IMR-90 (cell line): ENCODE data around the gene MAFF. TPM values are rescaled to one million over a fixed set of nuclear protein-coding genes. Genes with fewer than 3 reads are reported as not detected.

ENCODE experiments used
- ATAC-seq: fragments of 200-7000 bp; cut with Tn5 transposase; 2 replicates; pipeline ENCODE4 v1.9.1; 2020; ENCODE audit warnings: low read depth, mild to moderate bottlenecking, moderate library complexity
- BruUV-seq: library from RNA; stranded (reverse); fragments of 400-500 nt; replicated peaks from 2 replicates; lab custom pipeline; 2021; lab: Mats Ljungman, UMichigan
- CTCF ChIA-PET: fragments of 300-600 bp; formaldehyde crosslinking; extraction: SDS; loops from one replicate; lab custom pipeline; 2021; ENCODE audit warnings: antibody characterized with exemption; lab: Yijun Ruan, JAX
- POLR2A ChIA-PET: fragments of 300-600 bp; sonication (Branson Sonifier 250); formaldehyde crosslinking; loops from one replicate; lab custom pipeline; 2022; ENCODE audit warnings: antibody characterized with exemption; ENCODE audit not compliant: unreplicated experiment; lab: Charles Lee
- DNase-seq: peaks from one replicate; pipeline ENCODE4 v3.0.0; 2013
- H2AFZ ChIP-seq: replicated peaks from 2 replicates; pipeline ENCODE3; 2013; ENCODE audit warnings: low read length, mild to moderate bottlenecking; ENCODE audit not compliant: poor library complexity
- H2AK5ac ChIP-seq: 2 replicates; pipeline ENCODE4 v1.6.1; 2013; ENCODE audit warnings: low read depth, low read length, inconsistent platforms
- H2AK9ac ChIP-seq: replicated peaks from 2 replicates; pipeline ENCODE3; 2013; ENCODE audit warnings: mild to moderate bottlenecking, low read depth, low read length, moderate library complexity; ENCODE audit not compliant: poor library complexity
- H2BK120ac ChIP-seq: 2 replicates; pipeline ENCODE4 v1.6.1; 2013; ENCODE audit warnings: low read depth, low read length, inconsistent platforms
- H2BK15ac ChIP-seq: 3 replicates; pipeline ENCODE4 v1.6.1; 2013; ENCODE audit warnings: low read depth, low read length, inconsistent platforms
- H2BK20ac ChIP-seq: 2 replicates; pipeline ENCODE4 v1.6.1; 2013; ENCODE audit warnings: low read depth, mild to moderate bottlenecking, inconsistent platforms, low read length, moderate library complexity
- H2BK5ac ChIP-seq: 2 replicates; pipeline ENCODE4 v1.6.1; 2013; ENCODE audit warnings: mild to moderate bottlenecking, low read depth, low read length, inconsistent platforms; ENCODE audit not compliant: poor library complexity, severe bottlenecking
- H3K14ac ChIP-seq: replicated peaks from 2 replicates; pipeline ENCODE4 v1.6.1; 2013; ENCODE audit warnings: low read depth, low read length, inconsistent platforms
- H3K18ac ChIP-seq: 2 replicates; pipeline ENCODE4 v1.6.1; 2013; ENCODE audit warnings: low read depth, low read length, control low read depth
- H3K23ac ChIP-seq: 2 replicates; pipeline ENCODE4 v1.6.1; 2013; ENCODE audit warnings: low read depth, low read length, inconsistent platforms
- H3K27ac ChIP-seq: 2 replicates; pipeline ENCODE4 v1.5.1; 2013; ENCODE audit warnings: mild to moderate bottlenecking, control low read depth, low read length; ENCODE audit not compliant: insufficient read depth
- H3K27me3 ChIP-seq: 2 replicates; pipeline ENCODE4 v1.6.1; 2013; ENCODE audit warnings: low read length; ENCODE audit not compliant: control insufficient read depth, insufficient read depth
- H3K36me3 ChIP-seq: 2 replicates; pipeline ENCODE4 v1.6.1; 2013; ENCODE audit warnings: low read length, mixed read lengths; ENCODE audit not compliant: control insufficient read depth, insufficient read depth
- H3K4ac ChIP-seq: 2 replicates; pipeline ENCODE4 v1.6.1; 2013; ENCODE audit warnings: low read depth, low read length, inconsistent platforms
- H3K4me1 ChIP-seq: 2 replicates; pipeline ENCODE4 v1.6.1; 2013; ENCODE audit warnings: low read length, mixed read lengths; ENCODE audit not compliant: control insufficient read depth, insufficient read depth
- H3K4me2 ChIP-seq: 2 replicates; pipeline ENCODE4 v1.6.1; 2013; ENCODE audit warnings: low read depth, mild to moderate bottlenecking, control low read depth, low read length, moderate library complexity
- H3K4me3 ChIP-seq: 2 replicates; pipeline ENCODE4 v1.5.1; 2013; ENCODE audit warnings: low read depth, mild to moderate bottlenecking, control low read depth, low read length, moderate library complexity; ENCODE audit not compliant: insufficient read depth
- H3K56ac ChIP-seq: 2 replicates; pipeline ENCODE4 v1.6.1; 2013; ENCODE audit warnings: low read length, inconsistent platforms; ENCODE audit not compliant: insufficient read depth; ENCODE audit errors: extremely low read depth
- H3K79me1 ChIP-seq, 2 experiments: 2 replicates each; pipeline ENCODE4 v1.6.1; 2013; ENCODE audit warnings: low read length in 2 of 2, inconsistent platforms in 1 of 2, low read depth in 1 of 2
- H3K9ac ChIP-seq: 2 replicates; pipeline ENCODE4 v1.6.1; 2013; ENCODE audit warnings: low read depth, low read length, control low read depth
- H3K9me1 ChIP-seq: 2 replicates; pipeline ENCODE4 v1.6.1; 2013; ENCODE audit warnings: low read length, inconsistent platforms; ENCODE audit not compliant: insufficient read depth
- H3K9me3 ChIP-seq: 2 replicates; pipeline ENCODE4 v1.6.1; 2013; ENCODE audit warnings: low read length; ENCODE audit not compliant: control insufficient read depth, insufficient read depth
- H4K20me1 ChIP-seq: 2 replicates; pipeline ENCODE4 v1.6.1; 2013; ENCODE audit warnings: low read length, inconsistent platforms; ENCODE audit not compliant: insufficient read depth
- H4K5ac ChIP-seq: 2 replicates; pipeline ENCODE4 v1.6.1; 2013; ENCODE audit warnings: mild to moderate bottlenecking, low read depth, low read length, control low read depth
- H4K8ac ChIP-seq, 2 experiments: 2 replicates each; pipeline ENCODE4 v1.6.1; 2013; ENCODE audit warnings: low read depth in 2 of 2, low read length in 2 of 2, control low read depth in 1 of 2, inconsistent platforms in 1 of 2
- H4K91ac ChIP-seq: 2 replicates; pipeline ENCODE4 v1.6.1; 2013; ENCODE audit warnings: low read depth, low read length, inconsistent platforms; ENCODE audit not compliant: insufficient read depth
- CEBPB ChIP-seq: IDR thresholded peaks from 2 replicates; pipeline ENCODE4 v1.6.1; 2012; ENCODE audit warnings: low read depth, low read length, improper control_type of control experiment
- MAZ ChIP-seq: IDR thresholded peaks from 2 replicates; pipeline ENCODE4 v1.6.1; 2012; ENCODE audit warnings: low read depth, mild to moderate bottlenecking, low read length, improper control_type of control experiment, moderate library complexity, borderline replicate concordance
- MXI1 ChIP-seq: IDR thresholded peaks from 2 replicates; pipeline ENCODE4 v1.6.1; 2012; ENCODE audit warnings: low read depth, mild to moderate bottlenecking, low read length, moderate library complexity, borderline replicate concordance
- NFE2L2 ChIP-seq: fragments of 150-350 bp; IDR thresholded peaks from 2 replicates; pipeline ENCODE4 v1.6.1; 2016; ENCODE audit warnings: low read depth, mild to moderate bottlenecking, low read length
- POLR2A ChIP-seq: IDR thresholded peaks from 2 replicates; pipeline ENCODE4 v1.6.1; 2012; ENCODE audit warnings: mild to moderate bottlenecking, low read depth, low read length
- RAD21 ChIP-seq: IDR thresholded peaks from 2 replicates; pipeline ENCODE4 v1.6.1; 2012; ENCODE audit warnings: low read length, improper control_type of control experiment
- RCOR1 ChIP-seq: IDR thresholded peaks from 2 replicates; pipeline ENCODE4 v1.6.1; 2012; ENCODE audit warnings: mild to moderate bottlenecking, low read length, improper control_type of control experiment; ENCODE audit not compliant: insufficient replicate concordance
- RFX5 ChIP-seq: IDR thresholded peaks from 2 replicates; pipeline ENCODE4 v1.8.0; 2012; ENCODE audit warnings: low read depth, mild to moderate bottlenecking, low read length, moderate library complexity
- SMC3 ChIP-seq: fragments of 150-350 bp; IDR thresholded peaks from 2 replicates; pipeline ENCODE4 v1.6.1; 2016; ENCODE audit warnings: low read depth, mild to moderate bottlenecking, antibody characterized with exemption, low read length, moderate library complexity
- WGBS, 2 experiments: methylation state at CpG; one replicate each; pipeline versions ENCODE4 v1.1.5 to v1.1.7; 2013; ENCODE audit warnings: missing lambda C conversion rate in 2 of 2; ENCODE audit not compliant: insufficient read length in 1 of 2; ENCODE audit errors: extremely low coverage in 2 of 2; 5-methylcytosine and 5-hydroxymethylcytosine counted together
- dilution Hi-C: fragments of 300-500 bp; cut with HindIII; formaldehyde crosslinking; loops from one replicate; pipeline ENCODE4 v1.14.3; 2018; ENCODE audit warnings: low sequenced_read_pairs; ENCODE audit not compliant: unreplicated experiment
- in situ Hi-C: fragments of 300-500 bp; cut with MboI; formaldehyde crosslinking; loops from 3 replicates; pipeline ENCODE4 v1.14.3; 2019; ENCODE audit warnings: low sequenced_read_pairs, inconsistent platforms, mixed read lengths
- intact Hi-C: fragments of 100-400 bp; cut with micrococcal nuclease; formaldehyde crosslinking; loops from 2 replicates; pipeline ENCODE4 v1.10.0; 2022
- polyA plus RNA-seq, 3 experiments: library from polyadenylated mRNA; depleted of rRNA; stranded (reverse); fragments of >200 nt; gene quantifications; 2 replicates each; pipeline ENCODE4 v1.2.3, GENCODE V29; 2012; ENCODE audit warnings: low replicate concordance in 1 of 3
- total RNA-seq: library from RNA; depleted of rRNA; stranded (reverse); fragments of >200 nt; gene quantifications from 2 replicates; pipeline ENCODE4 v1.2.3, GENCODE V29; 2012
- TF ChIP-seq, protein P1 (sequence below): conservative IDR thresholded peaks from 2 replicates; pipeline ENCODE4 v1.5.1; 2012; ENCODE audit warnings: mild to moderate bottlenecking, low read depth, low read length, improper control_type of control experiment
- TF ChIP-seq, protein P2 (sequence below): fragments of 150-350 bp; IDR thresholded peaks from 2 replicates; pipeline ENCODE4 v1.6.1; 2017; ENCODE audit warnings: mild to moderate bottlenecking, antibody characterized with exemption, low read length, low read depth

MAFF gene
- total and polyA plus RNA-seq, 2 of the 4 experiments (the other 2 are of a cell fraction), result 18.3 to 25.9 TPM

DNA sequence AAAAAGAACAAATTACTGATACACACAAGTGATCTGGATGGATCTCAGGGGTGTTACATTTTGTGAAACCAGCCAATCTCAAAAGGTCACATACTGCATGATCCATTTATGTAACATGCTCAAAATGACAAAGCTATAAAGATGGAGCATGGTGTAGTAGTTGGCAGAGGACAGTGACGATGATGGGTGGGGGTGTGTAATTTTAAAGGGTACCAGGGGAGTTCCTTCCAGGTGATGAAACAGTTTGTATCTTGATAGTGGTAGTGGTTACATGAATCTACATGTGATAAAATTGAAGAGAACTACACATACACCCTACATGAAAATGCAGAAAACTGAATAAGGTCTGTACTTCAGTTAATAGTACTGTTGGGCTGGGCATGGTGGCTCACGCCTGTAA, 53.9 kb downstream of the MAFF start:
- no peak overlapping the region for H2AK5ac ChIP-seq
- H3K56ac ChIP-seq, result no peak overlapping the region
- no peak overlapping the region for H3K4me2 ChIP-seq
- no peak overlapping the region for H4K8ac ChIP-seq
- no peaks in the 10 kb centered on the region for H3K27me3 ChIP-seq
- intact Hi-C loops, result no loop called here
- ATAC-seq, result no peak
- H3K27ac ChIP-seq, result no peak overlapping the region
- POLR2A ChIA-PET, result no interaction called here
- no peaks in the 10 kb centered on the region for H3K9me3 ChIP-seq
- peaks cover 70% of the 10 kb centered on the region for H4K20me1 ChIP-seq
- BruUV-seq, result no TSS peak
- H2AK9ac ChIP-seq, result no peak overlapping the region
- in situ Hi-C loops, result no loop called here
- no peak overlapping the region for H3K4ac ChIP-seq
- no peaks in the 10 kb centered on the region for H3K36me3 ChIP-seq
- TF ChIP-seq RCOR1 (no peak), NFE2L2 (no peak), MXI1 (no peak), POLR2A (no peak), SMC3 (no peak), MAZ (no peak), RAD21 (no peak), CEBPB (no peak), RFX5 (no peak)
- TF ChIP-seq, protein P1, sequence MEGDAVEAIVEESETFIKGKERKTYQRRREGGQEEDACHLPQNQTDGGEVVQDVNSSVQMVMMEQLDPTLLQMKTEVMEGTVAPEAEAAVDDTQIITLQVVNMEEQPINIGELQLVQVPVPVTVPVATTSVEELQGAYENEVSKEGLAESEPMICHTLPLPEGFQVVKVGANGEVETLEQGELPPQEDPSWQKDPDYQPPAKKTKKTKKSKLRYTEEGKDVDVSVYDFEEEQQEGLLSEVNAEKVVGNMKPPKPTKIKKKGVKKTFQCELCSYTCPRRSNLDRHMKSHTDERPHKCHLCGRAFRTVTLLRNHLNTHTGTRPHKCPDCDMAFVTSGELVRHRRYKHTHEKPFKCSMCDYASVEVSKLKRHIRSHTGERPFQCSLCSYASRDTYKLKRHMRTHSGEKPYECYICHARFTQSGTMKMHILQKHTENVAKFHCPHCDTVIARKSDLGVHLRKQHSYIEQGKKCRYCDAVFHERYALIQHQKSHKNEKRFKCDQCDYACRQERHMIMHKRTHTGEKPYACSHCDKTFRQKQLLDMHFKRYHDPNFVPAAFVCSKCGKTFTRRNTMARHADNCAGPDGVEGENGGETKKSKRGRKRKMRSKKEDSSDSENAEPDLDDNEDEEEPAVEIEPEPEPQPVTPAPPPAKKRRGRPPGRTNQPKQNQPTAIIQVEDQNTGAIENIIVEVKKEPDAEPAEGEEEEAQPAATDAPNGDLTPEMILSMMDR, result no peak
- TF ChIP-seq, protein P2, sequence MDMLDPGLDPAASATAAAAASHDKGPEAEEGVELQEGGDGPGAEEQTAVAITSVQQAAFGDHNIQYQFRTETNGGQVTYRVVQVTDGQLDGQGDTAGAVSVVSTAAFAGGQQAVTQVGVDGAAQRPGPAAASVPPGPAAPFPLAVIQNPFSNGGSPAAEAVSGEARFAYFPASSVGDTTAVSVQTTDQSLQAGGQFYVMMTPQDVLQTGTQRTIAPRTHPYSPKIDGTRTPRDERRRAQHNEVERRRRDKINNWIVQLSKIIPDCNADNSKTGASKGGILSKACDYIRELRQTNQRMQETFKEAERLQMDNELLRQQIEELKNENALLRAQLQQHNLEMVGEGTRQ, result no peak
- H3K4me3 ChIP-seq, result no peak overlapping the region
- peak overlapping the region; percentile 58; the same call in 1 of the 2 replicates for H3K23ac ChIP-seq
- no peak overlapping the region for H2BK5ac ChIP-seq
- H4K91ac ChIP-seq, result no peak overlapping the region
- H2BK20ac ChIP-seq, result no peak overlapping the region
- no peak overlapping the region for H3K14ac ChIP-seq
- H2AFZ ChIP-seq, result no peak overlapping the region
- H3K4me1 ChIP-seq, result peaks cover 23% of the 10 kb centered on the region
- CTCF ChIA-PET, result no interaction called here
- H2BK120ac ChIP-seq, result no peak overlapping the region
- peaks cover 26 to 80% of the 10 kb centered on the region in 2 experiments for H3K79me1 ChIP-seq
- H4K5ac ChIP-seq, result no peak overlapping the region
- peaks cover 34% of the 10 kb centered on the region for H3K9me1 ChIP-seq
- H3K9ac ChIP-seq, result no peak overlapping the region
- no CpG with 5 or more reads among the region's 2 CpGs for WGBS, 2 experiments
- no peak overlapping the region for H3K18ac ChIP-seq
- H2BK15ac ChIP-seq, result no peak overlapping the region
- DNase-seq, result no peak
- dilution Hi-C loops, result no loop called here
